IPS DF 19.7 (cell line): ENCODE data around the gene RNF212.
"Not testable (repeated sequence)": the region's sequence is repeated elsewhere in the genome, so short reads cannot be mapped to it uniquely, and the experiment has no call there.

Source experiments
- DNase-seq: peaks from one replicate; pipeline ENCODE4 v3.0.0-alpha.2; 2013; ENCODE audit warnings: low read depth, low spot score

RNF212 gene

DNA sequence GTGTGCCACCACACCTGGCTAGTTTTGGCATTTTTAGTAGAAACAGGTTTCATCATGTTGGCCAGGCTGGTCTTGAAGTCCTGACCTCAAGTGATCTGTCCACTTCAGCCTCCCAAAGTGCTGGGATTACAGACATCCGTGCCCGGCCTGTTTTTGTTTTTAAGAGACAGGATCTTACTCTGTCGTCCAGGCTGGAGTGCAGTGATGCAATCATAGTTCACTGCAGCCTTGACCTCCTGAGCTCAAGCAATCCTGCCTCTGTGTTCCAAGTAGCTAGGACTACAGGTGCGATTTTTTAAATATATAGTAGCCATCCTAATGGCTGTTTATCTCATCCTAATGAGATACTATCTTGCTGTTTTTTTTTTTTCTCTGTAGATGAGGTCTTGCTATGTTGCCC, 47.6 kb downstream of the RNF212 start:
- no peak for DNase-seq

DNA sequence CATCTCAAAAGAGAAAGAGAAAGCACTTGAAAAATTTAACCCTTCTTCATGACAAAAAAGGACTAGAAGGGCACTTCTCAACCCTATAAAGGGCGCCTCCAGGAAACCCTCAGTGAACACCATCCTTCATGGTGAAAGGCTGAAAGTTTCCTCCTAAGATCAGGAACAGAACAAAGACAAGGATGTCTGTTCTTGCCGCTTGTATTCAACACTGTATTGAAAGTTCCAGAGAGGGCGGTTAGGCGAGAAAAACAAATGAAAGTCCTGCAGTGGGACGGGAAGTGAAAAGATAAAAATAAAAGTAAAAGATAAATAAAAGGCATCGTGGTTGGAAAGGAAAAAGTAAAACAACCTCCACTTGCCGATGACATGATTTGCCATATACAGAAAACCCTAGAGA, 50.9 kb downstream of the RNF212 start:
- no peak for DNase-seq

GRCh38 chr4:1061760-1062159, 51.6 kb downstream of the RNF212 start:
- no peak for DNase-seq

DNA sequence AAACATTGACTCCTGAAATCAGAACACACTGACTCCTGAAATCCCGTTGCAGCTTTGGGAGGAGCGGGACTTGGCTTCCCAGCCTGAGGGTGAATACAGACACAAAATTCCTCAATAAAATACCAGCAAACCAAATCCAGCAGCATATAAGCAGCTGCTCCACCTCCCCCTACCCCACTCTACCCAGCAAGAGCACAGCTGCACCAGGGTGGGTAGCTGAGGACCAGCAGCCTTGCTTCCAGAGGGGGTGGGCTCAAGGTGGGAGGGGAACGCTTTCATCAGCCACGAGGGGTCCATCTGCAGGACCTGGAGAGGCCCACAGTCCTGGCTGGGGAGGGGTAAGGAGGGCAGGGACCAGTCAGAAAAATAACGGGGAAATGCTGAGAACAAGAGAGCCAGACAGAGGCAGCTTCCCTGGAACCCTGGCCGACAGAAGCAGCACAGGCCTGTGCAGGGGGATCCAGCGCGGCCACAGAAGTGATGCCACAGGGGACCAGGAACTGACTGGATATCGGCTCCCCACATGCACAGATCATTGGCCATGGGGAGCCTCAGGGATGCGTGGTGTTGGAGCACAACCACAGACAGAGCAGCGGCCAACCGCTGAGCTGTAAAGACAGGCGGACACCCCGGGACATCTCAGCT, 52.2 kb downstream of the RNF212 start:
- no peak for DNase-seq

- DNase-seq: no peak
Observed at GRCh38 chr4:1060621-1061020, 52.7 kb downstream of the RNF212 start.

- no peak for DNase-seq
Observed at GRCh38 chr4:1060121-1060520, 53.2 kb downstream of the RNF212 start.

DNA sequence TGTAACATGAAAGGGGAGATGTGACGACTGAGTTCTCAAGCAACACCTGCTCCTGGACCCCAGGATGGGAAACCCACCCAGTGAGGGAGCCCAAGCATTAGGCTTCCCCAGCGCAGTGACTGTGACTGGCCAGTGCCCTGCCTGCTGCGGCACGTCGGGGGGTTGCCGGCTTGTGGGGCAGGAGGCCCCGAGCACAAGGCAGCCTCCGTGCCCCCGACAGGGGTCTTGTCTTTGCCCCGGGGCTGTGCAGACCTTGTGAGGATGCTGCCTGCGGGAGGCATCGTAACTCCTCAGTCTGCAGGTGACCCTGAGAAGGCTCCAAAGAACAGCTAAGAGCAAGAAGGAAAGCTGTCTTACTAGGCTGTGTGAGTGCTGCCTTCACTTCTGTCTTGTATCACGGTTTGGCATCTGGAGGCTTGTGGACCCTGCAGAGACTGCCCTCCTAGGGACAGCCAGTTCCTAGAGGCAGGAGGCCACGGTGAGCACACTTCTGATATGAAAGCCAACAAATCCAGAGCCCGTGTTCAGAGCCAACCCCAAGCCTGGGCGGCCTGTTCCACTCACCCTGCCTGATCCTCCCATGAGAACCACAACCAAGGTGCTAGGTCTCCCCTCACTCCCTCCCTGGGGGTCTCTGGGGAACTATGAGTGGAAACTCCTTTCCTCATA, 54.2 kb downstream of the RNF212 start:
- no peak for DNase-seq

- DNase-seq: no peak
Observed at GRCh38 chr4:1058198-1058996, 55.0 kb downstream of the RNF212 start.

DNA sequence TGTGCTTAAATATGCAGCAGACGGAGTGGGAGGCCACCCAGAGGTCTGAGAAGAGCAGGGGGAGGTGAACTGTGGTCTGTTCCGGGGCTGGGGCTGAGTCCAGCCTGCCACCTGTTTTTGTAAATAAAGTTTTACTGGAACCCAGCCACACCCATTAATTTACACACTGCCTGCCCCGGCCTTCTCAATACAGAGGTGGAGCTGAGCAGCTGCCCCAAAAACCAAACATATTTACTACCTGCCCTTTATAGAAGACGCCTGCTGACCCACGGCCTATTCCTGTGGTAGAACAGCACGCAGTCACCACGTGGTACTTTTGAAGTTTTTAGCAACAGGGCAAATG, 56.0 kb downstream of the RNF212 start:
- DNase-seq: no peak

DNA sequence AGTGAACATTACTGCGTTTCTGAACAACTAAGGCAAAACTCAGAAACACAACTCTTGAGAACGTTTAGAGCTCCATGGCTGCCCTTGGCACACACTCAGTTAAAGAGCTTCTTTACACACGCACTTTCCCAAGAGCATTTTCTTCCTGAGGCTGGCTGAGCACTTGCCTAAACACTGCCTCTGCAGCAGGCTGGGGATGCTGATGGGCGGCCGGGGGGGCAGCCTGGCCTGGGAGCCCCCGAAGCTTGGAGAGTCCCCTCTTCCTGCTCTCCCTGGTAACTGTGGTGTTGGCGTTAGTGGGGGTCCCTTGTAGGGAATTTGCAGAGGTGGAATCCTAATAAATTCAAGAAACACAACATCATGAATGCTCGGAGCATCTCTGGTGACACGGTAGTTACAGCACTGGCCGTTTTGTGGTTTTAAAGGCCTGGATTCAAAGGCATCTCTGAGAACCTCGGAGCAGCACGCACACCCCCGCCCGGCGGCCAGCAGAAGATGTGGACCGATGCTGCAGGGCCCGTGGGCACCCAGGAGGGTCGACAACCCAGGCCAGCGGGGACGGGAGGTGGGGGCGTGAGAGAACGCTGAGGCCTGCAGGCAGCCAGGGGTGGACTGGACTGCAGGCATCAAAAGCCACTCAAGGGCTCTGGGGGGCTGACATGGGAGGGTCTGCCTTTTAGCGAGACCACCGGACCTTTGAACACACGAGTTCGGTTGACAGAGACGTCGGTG, 56.5 kb downstream of the RNF212 start:
- no peak for DNase-seq

DNA sequence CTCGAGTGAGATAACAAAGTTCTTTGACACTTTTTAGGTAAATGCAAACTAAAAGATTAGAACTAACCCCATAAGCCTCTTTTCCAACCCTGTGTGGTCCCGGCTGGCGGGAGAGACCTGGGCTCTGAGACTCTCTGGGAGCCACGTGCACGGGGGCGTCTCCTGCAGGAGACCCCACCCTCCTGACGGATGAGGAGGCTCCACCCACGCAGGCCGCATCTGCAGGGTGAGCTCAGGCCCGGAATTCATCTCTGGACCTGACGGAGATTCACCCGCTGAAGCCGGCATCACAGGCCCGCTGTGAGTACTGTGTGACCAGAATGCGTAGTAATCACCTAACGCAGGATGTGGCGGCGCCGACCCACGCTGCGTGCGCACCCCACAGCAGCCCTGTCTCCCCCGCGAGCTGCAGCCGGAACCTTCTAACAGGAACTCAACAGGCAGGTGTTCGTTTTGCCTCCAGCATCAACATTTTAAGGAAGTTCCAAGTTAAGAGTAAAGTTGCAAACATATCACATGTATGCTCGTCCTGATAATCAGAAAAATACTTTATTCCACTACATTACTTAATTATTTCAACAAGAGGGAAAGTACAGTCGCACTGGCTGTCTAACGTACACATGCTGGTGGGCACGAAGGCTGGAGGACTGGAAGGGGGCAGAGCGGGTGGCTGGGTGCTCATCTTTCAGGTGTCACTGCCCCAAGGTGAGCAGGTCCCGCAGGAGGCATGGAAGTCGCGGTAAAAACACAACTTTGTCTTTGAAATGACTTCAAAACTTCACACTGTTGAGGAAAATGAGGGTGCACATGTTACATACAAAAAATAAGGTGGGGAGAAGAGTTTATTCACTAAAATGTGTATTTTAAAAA, 57.4 kb downstream of the RNF212 start:
- no peak for DNase-seq

DNA sequence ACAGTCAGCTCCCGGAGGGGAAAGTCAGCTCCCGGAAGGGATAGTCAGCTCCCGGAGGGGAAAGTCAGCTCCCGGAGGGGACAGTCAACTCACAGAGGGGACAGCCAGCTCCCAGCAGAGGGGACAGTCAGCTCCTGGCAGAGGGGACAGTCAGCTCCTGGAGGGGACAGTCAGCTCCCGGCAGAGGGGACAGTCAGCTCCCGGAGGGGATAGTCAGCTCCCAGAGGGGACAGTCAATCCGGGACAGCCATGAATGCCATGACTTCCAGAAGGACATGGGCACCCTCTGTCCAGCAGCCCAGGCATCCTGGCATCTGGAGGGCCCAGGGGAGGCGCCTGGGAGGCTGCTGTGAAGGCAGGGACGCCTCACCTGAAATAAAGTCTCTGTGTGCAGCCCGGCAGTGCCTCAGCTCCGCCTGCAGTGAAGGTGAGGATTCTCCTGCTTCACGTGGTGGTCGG, 58.1 kb downstream of the RNF212 start:
- DNase-seq: not testable (repeated sequence)

GRCh38 chr4:1054696-1055242, 58.6 kb downstream of the RNF212 start:
- DNase-seq: not testable (repeated sequence)

DNA sequence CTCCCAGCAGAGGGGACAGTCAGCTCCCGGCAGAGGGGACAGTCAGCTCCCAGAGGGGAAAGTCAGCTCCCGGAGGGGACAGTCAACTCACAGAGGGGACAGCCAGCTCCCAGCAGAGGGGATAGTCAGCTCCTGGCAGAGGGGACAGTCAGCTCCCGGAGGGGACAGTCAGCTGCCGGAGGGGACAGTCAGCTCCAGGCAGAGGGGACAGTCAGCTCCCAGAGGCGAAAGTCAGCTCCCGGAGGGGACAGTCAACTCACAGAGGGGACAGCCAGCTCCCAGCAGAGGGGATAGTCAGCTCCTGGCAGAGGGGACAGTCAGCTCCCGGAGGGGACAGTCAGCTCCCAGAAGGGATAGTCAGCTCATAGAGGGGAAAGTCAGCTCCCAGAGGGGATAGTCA, 59.5 kb downstream of the RNF212 start:
- not testable (repeated sequence) for DNase-seq

GRCh38 chr4:1053080-1053661, 60.2 kb downstream of the RNF212 start:
- no peak for DNase-seq

- DNase-seq: no peak
Observed at GRCh38 chr4:1052231-1052671, 61.1 kb downstream of the RNF212 start.

- DNase-seq: no peak
Observed at GRCh38 chr4:1051472-1051871, 61.9 kb downstream of the RNF212 start.

DNA sequence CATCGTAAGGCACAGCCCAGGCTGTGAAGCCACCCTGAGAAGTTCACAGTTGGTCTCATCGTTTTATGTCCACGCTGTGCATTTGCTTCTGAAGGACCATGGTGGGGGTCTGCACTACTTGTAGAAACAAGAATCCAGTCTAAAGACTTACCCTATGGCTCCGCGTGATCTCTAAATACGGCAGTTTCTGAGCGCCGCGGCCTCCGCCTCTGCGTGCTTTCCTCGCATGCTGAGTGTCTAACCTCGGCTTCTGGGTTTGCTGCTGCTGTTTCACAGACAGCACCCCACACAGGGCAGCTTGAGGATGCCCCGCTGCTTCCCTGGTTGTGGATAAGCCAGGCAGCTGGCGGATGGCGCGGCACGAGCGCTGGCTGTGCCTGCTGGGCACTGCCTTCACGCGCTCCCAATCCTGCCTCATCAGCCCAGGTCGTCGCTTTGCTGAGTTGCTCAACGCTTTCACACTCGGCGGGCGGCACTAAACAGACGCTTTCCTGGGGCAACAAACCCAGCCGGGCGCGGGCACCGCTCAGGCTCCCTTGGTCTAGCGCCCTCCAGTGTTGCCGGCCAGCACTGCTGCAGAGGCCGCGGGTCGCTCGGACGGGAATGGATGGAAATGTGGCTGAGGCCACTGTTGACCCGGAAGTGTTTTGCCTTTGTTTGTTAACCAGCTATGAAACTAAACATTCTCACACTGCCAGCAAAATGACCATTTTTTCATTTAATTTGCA, 62.7 kb downstream of the RNF212 start:
- DNase-seq: no peak

- DNase-seq: no peak
Observed at GRCh38 chr4:1049591-1049905, 63.8 kb downstream of the RNF212 start.
